ENCODE data around the gene C5orf24. TPM values are rescaled to one million over a fixed set of nuclear protein-coding genes. Genes with fewer than 3 reads are reported as not detected.
"Not testable (repeated sequence)": the region's sequence is repeated elsewhere in the genome, so short reads cannot be mapped to it uniquely, and the experiment has no call there.

Gene C5orf24
- total RNA-seq, 1 experiment from 2014 or later, result 67.6 TPM

DNA sequence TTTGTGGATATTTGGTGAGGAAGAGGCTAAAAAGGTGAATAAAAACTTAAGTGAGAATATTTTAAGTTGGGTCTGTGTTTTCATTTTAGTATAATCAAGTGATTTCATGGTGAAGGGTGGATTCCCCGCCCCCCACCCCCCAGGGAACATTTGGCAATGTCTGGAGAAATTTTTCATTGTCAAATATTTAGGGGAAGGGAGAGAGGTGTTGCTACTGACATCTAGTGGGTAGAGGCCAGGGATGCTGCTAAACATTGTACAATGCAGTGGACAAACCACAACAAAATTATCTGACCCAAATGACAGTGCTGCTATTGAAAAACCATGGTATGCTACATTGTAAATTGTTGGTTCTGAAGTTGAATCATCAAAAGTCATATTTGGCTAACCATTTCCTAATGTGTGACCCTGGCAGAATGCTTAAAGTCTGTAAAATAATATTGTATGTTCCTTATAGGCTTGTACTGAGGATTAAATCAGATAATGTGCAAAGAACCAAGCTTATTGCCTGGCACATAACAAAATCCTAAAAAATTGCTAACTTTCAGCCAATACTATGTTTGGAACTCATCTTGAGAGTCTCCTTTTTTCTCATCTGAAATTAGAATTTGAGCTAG is 5.6 kb downstream of the C5orf24 start:
- Histone ChIP-seq H3K27me3 (replicated peaks; ENCODE audit: insufficient read depth, low read depth, low read length, poor library complexity) (no peaks in the 10 kb centered on the region), H3K9me3 (ENCODE audit: low read depth, low read length, poor library complexity, severe bottlenecking) (no peaks in the 10 kb centered on the region), H3K36me3 (ENCODE audit: insufficient read depth, low read length, poor library complexity, severe bottlenecking) (peaks cover 48% of the 10 kb centered on the region), H3K4me1 (ENCODE audit: insufficient read depth, low read length, poor library complexity, severe bottlenecking) (peaks cover 17% of the 10 kb centered on the region), H3K4me3 (ENCODE audit: low read depth, low read length, poor library complexity, severe bottlenecking) (no peak overlapping the region), H3K27ac (ENCODE audit: low read depth, low read length, poor library complexity, severe bottlenecking) (no peak overlapping the region)
- POLR2A ChIA-PET (ENCODE audit: low non-redundant PET), result no interaction called here
- CTCF ChIA-PET, result interaction anchor here (0.6 to 1.0 kb wide), 3 partner anchors 8 to 324 kb away, joined by 3 to 6 read pairs (median 3); no protein-coding TSS in a partner anchor
- peak; percentile 70 for DNase-seq (ENCODE audit: low spot score)
- BruUV-seq (replicated peaks), result no TSS peak
- intact Hi-C loops (cut with micrococcal nuclease; ENCODE audit: unreplicated experiment), result loop anchor here (2.0 kb wide), 2 partner anchors 93 to 113 kb away; partner anchors contain the start of genes CAMLG and DDX46
- TF ChIP-seq, protein P1, sequence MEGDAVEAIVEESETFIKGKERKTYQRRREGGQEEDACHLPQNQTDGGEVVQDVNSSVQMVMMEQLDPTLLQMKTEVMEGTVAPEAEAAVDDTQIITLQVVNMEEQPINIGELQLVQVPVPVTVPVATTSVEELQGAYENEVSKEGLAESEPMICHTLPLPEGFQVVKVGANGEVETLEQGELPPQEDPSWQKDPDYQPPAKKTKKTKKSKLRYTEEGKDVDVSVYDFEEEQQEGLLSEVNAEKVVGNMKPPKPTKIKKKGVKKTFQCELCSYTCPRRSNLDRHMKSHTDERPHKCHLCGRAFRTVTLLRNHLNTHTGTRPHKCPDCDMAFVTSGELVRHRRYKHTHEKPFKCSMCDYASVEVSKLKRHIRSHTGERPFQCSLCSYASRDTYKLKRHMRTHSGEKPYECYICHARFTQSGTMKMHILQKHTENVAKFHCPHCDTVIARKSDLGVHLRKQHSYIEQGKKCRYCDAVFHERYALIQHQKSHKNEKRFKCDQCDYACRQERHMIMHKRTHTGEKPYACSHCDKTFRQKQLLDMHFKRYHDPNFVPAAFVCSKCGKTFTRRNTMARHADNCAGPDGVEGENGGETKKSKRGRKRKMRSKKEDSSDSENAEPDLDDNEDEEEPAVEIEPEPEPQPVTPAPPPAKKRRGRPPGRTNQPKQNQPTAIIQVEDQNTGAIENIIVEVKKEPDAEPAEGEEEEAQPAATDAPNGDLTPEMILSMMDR (conservative IDR thresholded peaks at IDR 0.05; ENCODE audit: low read depth, low read length), result peak; percentile 66
- no peak for TF ChIP-seq EZH2 (IDR thresholded peaks at IDR 0.05; ENCODE audit: borderline replicate concordance, low read depth, low read length, poor library complexity, severe bottlenecking)

DNA sequence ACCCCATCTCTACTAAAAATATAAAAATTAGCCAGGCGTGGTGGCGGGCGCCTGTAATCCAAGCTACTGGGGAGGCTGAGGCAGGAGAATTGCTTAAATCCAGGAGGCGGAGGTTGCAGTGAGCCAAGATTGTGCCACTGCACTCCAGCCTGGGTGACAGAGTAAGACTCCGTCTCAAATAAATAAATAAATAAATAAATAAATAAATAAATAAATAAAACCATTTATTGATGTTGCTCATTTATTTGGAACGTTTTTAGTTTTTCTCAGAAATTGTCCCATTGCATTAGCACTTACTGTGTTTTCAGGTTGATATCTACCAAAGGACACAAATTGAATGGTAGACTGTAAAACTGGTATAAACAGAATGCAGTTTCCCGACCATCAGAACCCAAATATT is 10.7 kb downstream of the C5orf24 start:
- H3K27ac ChIP-seq (ENCODE audit: low read depth, low read length, poor library complexity, severe bottlenecking); POLR2A ChIA-PET (ENCODE audit: low non-redundant PET); DNase-seq (ENCODE audit: low spot score); H3K9me3 ChIP-seq (ENCODE audit: low read depth, low read length, poor library complexity, severe bottlenecking); intact Hi-C loops (cut with micrococcal nuclease; ENCODE audit: unreplicated experiment); H3K27me3 ChIP-seq (replicated peaks; ENCODE audit: insufficient read depth, low read depth, low read length, poor library complexity); BruUV-seq (replicated peaks); H3K4me3 ChIP-seq (ENCODE audit: low read depth, low read length, poor library complexity, severe bottlenecking); CTCF ChIA-PET; H3K4me1 ChIP-seq (ENCODE audit: insufficient read depth, low read length, poor library complexity, severe bottlenecking): not testable (repeated sequence)
- H3K36me3 ChIP-seq (ENCODE audit: insufficient read depth, low read length, poor library complexity, severe bottlenecking), result peaks cover 73% of the 10 kb centered on the region

DNA sequence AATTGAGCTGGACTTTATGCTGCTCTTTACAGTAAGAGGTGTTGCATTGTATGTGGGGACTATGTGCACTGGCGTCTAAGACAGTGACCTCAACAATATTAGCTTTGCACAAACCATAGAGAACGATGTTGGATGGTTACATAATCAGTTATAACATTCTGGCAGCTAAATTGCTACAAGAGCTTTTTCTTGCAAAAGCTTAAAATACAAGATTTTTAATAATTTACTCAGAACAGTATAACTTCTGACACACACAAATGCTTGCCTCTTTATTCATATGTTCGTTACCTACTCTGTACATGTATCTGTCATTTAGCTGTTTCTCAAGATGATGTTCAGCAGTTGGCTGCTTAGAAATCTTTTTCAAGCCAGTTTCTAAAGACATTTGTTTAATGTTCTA is 11.6 kb downstream of the C5orf24 start:
- no peak overlapping the region for H3K4me3 ChIP-seq (ENCODE audit: low read depth, low read length, poor library complexity, severe bottlenecking)
- no TSS peak for BruUV-seq (replicated peaks)
- no peaks in the 10 kb centered on the region for H3K9me3 ChIP-seq (ENCODE audit: low read depth, low read length, poor library complexity, severe bottlenecking)
- no peak for TF ChIP-seq EZH2 (IDR thresholded peaks at IDR 0.05; ENCODE audit: borderline replicate concordance, low read depth, low read length, poor library complexity, severe bottlenecking)
- TF ChIP-seq, protein P1 (conservative IDR thresholded peaks at IDR 0.05; ENCODE audit: low read depth, low read length), result no peak
- H3K27me3 ChIP-seq (replicated peaks; ENCODE audit: insufficient read depth, low read depth, low read length, poor library complexity), result no peaks in the 10 kb centered on the region
- DNase-seq (ENCODE audit: low spot score), result no peak
- ChIA-PET CTCF (no interaction called here), POLR2A (ENCODE audit: low non-redundant PET) (no interaction called here)
- intact Hi-C loops (cut with micrococcal nuclease; ENCODE audit: unreplicated experiment), result no loop called here
- no peak overlapping the region for H3K27ac ChIP-seq (ENCODE audit: low read depth, low read length, poor library complexity, severe bottlenecking)
- no peaks in the 10 kb centered on the region for H3K4me1 ChIP-seq (ENCODE audit: insufficient read depth, low read length, poor library complexity, severe bottlenecking)
- peaks cover 69% of the 10 kb centered on the region for H3K36me3 ChIP-seq (ENCODE audit: insufficient read depth, low read length, poor library complexity, severe bottlenecking)

DNA sequence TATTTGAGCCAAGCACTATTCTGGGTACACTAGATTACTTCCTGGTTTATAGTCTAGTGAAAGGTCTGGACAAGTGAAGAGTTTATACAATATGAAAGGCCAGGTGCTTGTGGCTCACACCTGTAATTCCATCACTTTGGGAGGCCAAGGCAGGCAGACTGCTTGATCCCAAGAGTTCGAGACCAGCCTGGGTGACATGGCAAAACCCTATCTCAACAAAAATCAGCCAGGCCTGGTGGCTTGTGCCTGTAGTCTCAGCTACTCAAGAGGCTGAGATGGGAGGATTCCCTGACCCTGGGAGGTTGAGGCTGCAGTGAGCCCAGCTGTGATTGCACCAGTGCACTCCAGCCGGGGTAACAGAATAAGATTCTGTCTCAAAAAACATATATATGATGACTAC is 18.9 kb downstream of the C5orf24 start:
- H3K36me3 ChIP-seq (ENCODE audit: insufficient read depth, low read length, poor library complexity, severe bottlenecking), result peaks cover 14% of the 10 kb centered on the region
- H3K4me1 ChIP-seq (ENCODE audit: insufficient read depth, low read length, poor library complexity, severe bottlenecking), result no peaks in the 10 kb centered on the region
- H3K27ac ChIP-seq (ENCODE audit: low read depth, low read length, poor library complexity, severe bottlenecking), result no peak overlapping the region
- BruUV-seq (replicated peaks), result no TSS peak
- no peaks in the 10 kb centered on the region for H3K27me3 ChIP-seq (replicated peaks; ENCODE audit: insufficient read depth, low read depth, low read length, poor library complexity)
- POLR2A ChIA-PET (ENCODE audit: low non-redundant PET), result no interaction called here
- DNase-seq (ENCODE audit: low spot score), result no peak
- CTCF ChIA-PET, result no interaction called here
- intact Hi-C loops (cut with micrococcal nuclease; ENCODE audit: unreplicated experiment), result no loop called here
- H3K4me3 ChIP-seq (ENCODE audit: low read depth, low read length, poor library complexity, severe bottlenecking), result no peak overlapping the region
- TF ChIP-seq EZH2 (IDR thresholded peaks at IDR 0.05; ENCODE audit: borderline replicate concordance, low read depth, low read length, poor library complexity, severe bottlenecking), result no peak
- TF ChIP-seq, protein P1 (conservative IDR thresholded peaks at IDR 0.05; ENCODE audit: low read depth, low read length), result no peak
- H3K9me3 ChIP-seq (ENCODE audit: low read depth, low read length, poor library complexity, severe bottlenecking), result no peaks in the 10 kb centered on the region

Measured in A673 (cell line).